SH-SY5Y (cell line): Measurements from ENCODE around the gene CHSY3.

Experiments used
- GATA2 ChIP-seq: IDR thresholded peaks from 2 replicates; pipeline ENCODE4 v1.6.1; 2011; ENCODE audit warnings: mild to moderate bottlenecking, low read depth, low read length
- GATA3 ChIP-seq: IDR thresholded peaks from 2 replicates; pipeline ENCODE4 v1.6.1; 2011; ENCODE audit warnings: low read depth, mild to moderate bottlenecking, low read length, moderate library complexity

CHSY3 gene

DNA sequence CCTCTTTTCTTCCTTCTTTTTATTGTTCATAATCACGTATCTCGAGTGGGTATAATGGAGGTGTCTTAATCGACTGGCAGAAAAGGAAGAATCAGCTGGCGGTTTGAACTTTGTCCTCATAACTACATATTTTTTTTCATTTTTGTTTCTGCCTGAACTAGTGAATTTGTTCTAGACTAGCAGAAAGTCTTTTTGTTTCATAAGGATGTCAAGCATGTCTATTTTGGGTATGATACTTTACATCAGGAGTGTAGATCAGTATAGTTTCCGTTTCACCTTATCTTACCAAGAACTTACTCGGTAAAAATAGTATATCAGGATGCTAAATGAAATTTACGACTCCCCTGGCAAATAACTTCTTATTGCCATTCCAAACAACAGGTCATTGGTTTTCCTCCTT is 278.9 kb downstream of the CHSY3 start:
- TF ChIP-seq GATA3 (no peak), GATA2 (no peak)

DNA sequence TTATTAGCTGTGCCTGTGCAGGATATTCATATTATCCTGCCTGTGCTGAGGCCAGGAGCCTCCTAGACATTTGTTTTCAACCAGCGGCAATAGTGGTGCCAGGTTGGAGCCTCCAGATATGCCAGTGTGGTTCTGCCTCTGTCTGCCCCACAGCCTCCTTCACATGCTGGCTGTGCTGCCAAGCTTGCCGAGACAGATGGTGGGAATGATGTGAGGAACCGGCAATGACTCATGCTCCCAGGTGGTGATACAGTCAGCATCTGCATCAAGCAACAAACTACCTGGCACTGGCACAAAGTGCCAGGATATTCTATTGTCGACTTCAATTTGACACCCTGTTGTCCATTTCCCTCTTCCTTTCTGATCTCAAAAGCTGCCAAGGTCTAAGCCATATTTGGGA is 285.7 kb downstream of the CHSY3 start:
- TF ChIP-seq GATA2 (no peak), GATA3 (no peak)

DNA sequence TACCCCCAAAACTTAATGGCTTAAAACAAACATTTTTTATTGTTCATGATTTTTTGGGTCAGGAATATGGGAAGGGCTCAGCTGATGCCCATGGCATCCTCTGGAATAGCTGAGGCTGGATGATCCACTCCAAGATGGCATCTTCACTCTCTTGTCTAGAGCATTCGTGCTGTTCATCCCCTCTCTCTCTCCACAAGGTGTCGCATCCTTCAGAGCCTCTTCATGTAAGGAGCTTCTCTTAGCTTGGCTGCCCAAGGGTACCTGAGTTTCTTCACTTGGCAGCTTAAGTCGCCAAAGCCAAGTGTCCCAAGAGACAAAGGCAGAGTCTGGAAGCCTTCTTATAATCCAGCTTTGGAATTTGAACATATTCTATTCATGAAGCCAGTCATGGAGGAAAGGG is 294.7 kb downstream of the CHSY3 start:
- no peak for TF ChIP-seq GATA2
- no peak for TF ChIP-seq GATA3

GRCh38 chr5:130206686-130207085 is 302.4 kb downstream of the CHSY3 start:
- no peak for TF ChIP-seq GATA3
- no peak for TF ChIP-seq GATA2

DNA sequence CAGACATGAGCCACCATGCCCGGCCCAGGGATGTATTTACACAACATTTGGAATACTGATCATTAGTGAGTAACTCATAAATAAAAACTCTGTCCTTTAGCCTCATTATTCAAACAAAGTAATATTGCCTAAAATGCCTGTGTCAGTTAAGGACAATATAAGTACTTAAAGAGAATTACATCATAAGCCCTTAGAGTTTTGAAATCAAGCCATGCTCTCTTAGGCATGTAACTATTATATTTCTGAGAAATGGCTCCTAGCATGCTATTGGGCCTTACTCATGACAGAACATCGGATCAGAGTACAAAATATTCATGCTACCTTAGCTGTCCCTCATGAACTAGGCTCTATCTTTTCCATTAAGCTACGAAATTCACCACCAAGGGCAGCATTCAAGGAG is 309.3 kb downstream of the CHSY3 start:
- TF ChIP-seq GATA2 (no peak), GATA3 (no peak)

GRCh38 chr5:130216286-130216685 is 312.0 kb downstream of the CHSY3 start:
- TF ChIP-seq GATA3 (no peak), GATA2 (no peak)

DNA sequence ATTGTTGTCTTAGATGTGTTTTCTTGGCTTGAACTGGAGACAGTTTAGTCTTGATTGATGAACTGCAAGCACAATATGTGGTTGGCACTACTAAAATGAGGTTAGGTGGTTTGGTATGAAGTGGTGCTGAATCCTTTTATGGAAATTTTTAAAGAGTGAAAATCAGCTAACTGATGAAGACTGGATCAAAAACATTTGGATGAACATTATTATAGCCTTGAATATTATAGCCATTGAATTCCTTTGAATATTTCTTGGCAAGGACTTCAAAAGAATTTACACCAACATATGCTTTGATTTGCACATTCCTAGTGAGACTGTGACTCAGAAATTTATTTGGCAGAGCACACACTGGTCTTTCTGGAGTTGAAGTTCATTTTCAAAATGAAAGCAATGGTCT is 318.3 kb downstream of the CHSY3 start:
- TF ChIP-seq GATA2 (no peak), GATA3 (no peak)

DNA sequence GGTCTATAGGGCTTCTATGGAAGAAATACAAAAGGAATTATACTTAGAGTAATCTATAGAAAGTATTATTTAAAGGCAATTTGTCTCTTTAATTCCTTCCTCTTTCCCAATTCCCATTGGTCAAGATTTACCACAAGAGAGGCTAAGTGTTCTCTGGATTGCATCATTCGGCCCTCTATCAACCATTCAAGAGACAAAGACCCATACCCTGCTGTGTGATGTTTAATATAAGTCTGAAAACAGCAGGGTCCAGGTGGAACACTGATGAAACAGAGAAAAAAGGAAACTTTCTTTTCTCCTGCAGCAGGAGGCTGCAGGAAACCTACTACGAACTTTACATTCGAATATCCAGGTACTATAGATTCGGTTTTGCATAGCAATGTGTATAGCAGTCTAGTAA is 323.4 kb downstream of the CHSY3 start:
- TF ChIP-seq GATA2 (no peak), GATA3 (no peak)

DNA sequence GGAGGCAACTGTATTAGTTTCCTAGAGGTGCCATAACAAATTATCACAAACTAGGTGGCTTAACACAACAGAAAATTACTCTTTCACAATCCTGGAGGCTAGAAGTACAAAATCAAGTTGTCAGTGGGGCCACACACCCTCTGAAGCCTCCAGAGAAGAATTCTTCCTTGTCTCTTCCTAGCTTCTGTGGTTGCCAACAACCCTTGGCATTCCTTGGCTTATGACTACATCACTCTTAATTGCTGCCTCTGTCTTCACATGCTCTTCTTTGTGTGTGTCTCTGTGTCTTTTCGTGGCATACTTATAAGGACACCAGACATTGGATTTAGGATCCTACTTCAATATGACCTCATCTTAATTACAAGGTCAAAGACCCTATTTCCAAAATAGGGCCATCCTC is 327.5 kb downstream of the CHSY3 start:
- no peak for TF ChIP-seq GATA2
- no peak for TF ChIP-seq GATA3

- TF ChIP-seq GATA2 (no peak), GATA3 (no peak)
Observed at GRCh38 chr5:130234816-130235215, 330.6 kb downstream of the CHSY3 start.
